ENCODE measurements around the gene GATD1.

GATD1 gene

GRCh38 chr11:725624-726202 lies 51.6 kb downstream of the GATD1 start:
- peak; percentile 65 for DNase-seq (ENCODE audit: low spot score)
- no peak for TF ChIP-seq CTCF (IDR thresholded peaks at IDR 0.05; ENCODE audit: extremely low read depth, insufficient read depth, missing control alignments)
- in situ Hi-C loops (cut with MboI; ENCODE audit: low pct_unique_long_range_greater_than_20kb, low sequenced_read_pairs, unreplicated experiment): no loop called here

DNA sequence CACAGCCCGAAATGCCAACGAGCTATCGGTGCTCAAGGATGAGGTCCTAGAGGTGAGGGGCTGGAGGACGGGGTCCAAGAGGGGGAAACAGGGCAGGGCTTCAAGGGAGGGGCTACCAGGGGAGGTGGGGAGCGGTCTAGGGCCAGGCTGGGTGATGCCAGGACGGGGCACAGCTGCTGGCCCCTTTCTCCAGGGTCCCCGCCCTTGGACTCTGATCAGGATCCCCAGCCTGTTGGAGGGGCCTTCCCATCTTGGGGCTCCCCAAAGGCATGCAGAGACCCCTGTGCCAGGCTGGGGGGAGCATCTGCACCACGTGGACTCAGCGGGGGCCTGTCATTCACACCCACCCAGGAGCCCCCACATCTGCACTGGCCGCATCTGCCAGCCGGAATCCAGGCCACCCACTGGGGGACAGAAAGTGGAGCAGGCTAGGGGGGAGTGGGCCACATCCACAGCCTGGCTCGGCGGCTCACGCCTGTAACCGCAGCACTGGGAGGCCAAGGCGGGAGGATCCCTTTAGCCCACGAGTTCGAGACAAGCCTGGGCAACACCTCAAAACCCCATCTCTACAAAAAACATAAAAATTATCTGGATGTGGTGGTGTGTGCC lies 52.4 kb downstream of the GATD1 start:
- in situ Hi-C loops (cut with MboI; ENCODE audit: low pct_unique_long_range_greater_than_20kb, low sequenced_read_pairs, unreplicated experiment): no loop called here
- no peak for TF ChIP-seq CTCF (IDR thresholded peaks at IDR 0.05; ENCODE audit: extremely low read depth, insufficient read depth, missing control alignments)
- DNase-seq (ENCODE audit: low spot score): no peak

DNA sequence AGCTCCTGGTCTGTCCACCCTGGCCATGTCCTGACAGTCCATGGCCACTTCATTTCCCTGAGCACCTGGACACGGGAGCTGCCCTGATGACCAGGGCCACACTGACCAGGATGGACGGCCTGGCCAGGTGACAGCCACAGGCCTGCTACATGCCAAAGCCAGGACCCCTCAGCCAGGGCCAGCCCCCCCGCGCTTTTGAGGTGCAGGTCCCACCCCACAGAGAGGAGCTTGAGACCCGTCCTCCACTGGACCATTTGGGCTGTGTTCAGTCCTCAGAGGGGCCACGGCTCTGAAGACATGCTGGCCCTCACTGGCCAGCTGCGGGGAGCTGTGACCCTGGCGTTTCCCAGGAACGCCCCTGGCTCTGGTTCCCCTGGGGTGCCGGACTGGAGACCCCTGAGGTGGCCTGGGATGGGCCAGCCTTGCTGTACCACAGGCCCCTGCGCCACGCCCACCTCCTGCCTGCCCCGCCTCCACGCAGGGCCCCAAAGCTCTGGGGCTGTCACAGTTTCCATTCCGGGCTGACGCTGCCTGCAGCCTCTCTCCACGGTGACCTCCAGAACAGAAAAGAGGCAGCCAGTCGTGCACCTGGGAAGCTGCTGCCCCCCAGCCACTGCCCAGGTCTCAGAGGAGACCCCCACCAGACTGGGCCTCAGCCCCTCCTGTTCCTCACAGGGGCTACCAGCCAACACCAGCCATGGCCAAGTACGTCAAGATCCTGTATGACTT lies 53.1 kb downstream of the GATD1 start:
- DNase-seq (ENCODE audit: low spot score): peak; percentile 17

DNA sequence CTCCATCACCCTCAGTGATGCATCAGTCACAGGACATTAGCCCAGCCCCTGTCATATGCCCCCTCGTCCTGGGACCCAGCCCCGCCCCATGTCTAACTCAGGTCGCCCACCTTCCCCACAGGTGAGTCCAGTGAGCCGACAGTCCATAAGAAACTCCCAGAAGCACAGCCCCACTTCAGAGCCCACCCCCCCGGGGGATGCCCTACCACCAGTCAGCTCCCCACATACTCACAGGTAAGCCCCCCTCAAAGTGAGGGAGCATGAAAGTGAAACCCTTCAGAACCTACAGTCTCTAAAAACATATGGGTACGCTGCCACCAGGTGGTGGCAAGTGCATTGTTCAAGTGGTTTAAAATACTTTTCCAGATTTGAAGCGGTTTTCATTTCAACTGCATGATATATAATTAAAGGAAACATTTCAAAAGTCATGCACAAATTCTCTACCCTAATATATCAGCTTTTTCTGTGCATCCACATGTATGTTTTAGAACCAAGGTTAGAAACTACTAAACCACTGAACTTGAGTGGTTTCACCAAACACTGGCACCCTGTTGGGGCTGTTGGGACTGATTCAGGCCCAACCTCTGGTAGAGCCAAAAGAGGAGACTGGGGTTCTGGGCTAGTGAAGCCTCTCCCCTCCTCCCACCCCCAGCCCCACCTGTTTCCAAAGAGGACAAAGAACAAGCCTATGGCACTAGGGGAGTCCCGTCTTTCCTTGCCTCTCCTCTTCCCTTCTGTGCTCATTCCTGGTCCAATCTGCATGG lies 54.0 kb downstream of the GATD1 start:
- in situ Hi-C loops (cut with MboI; ENCODE audit: low pct_unique_long_range_greater_than_20kb, low sequenced_read_pairs, unreplicated experiment): no loop called here
- DNase-seq (ENCODE audit: low spot score): peak; percentile 82
- TF ChIP-seq CTCF (IDR thresholded peaks at IDR 0.05; ENCODE audit: extremely low read depth, insufficient read depth, missing control alignments): peak; percentile 72

More for the DNA sequence above, 53.1 kb downstream of the GATD1 start:
- no peak for TF ChIP-seq CTCF (IDR thresholded peaks at IDR 0.05; ENCODE audit: extremely low read depth, insufficient read depth, missing control alignments)
- in situ Hi-C loops (cut with MboI; ENCODE audit: low pct_unique_long_range_greater_than_20kb, low sequenced_read_pairs, unreplicated experiment): no loop called here

GRCh38 chr11:722346-722811 lies 54.9 kb downstream of the GATD1 start:
- in situ Hi-C loops (cut with MboI; ENCODE audit: low pct_unique_long_range_greater_than_20kb, low sequenced_read_pairs, unreplicated experiment): no loop called here
- DNase-seq (ENCODE audit: low spot score): no peak
- no peak for TF ChIP-seq CTCF (IDR thresholded peaks at IDR 0.05; ENCODE audit: extremely low read depth, insufficient read depth, missing control alignments)

GRCh38 chr11:721741-722345 lies 55.4 kb downstream of the GATD1 start:
- in situ Hi-C loops (cut with MboI; ENCODE audit: low pct_unique_long_range_greater_than_20kb, low sequenced_read_pairs, unreplicated experiment): no loop called here
- no peak for TF ChIP-seq CTCF (IDR thresholded peaks at IDR 0.05; ENCODE audit: extremely low read depth, insufficient read depth, missing control alignments)
- peak; percentile 69 for DNase-seq (ENCODE audit: low spot score)
